Neuronal stem cell (in vitro differentiated cells): Measurements from ENCODE around the gene RTL1. TPM values are rescaled to one million over a fixed set of nuclear protein-coding genes. Genes with fewer than 3 reads are reported as not detected.

Source experiments
- DNase-seq: peaks from one replicate; pipeline ENCODE4 v3.0.0-alpha.2; 2013; ENCODE audit warnings: low spot score
- H2AFZ ChIP-seq: one replicate; pipeline ENCODE4 v1.6.1; 2013; ENCODE audit warnings: mild to moderate bottlenecking, low read length, inconsistent platforms
- H2AK5ac ChIP-seq: 2 replicates; pipeline ENCODE4 v1.6.1; 2013; ENCODE audit warnings: low read depth, mild to moderate bottlenecking, inconsistent platforms, low read length, moderate library complexity, mixed read lengths
- H2BK120ac ChIP-seq: 2 replicates; pipeline ENCODE4 v1.6.1; 2013; ENCODE audit warnings: low read depth, mild to moderate bottlenecking, inconsistent platforms, low read length, moderate library complexity, mixed read lengths
- H2BK12ac ChIP-seq: one replicate; pipeline ENCODE4 v1.6.1; 2013; ENCODE audit warnings: low read length, inconsistent platforms
- H2BK15ac ChIP-seq: 2 replicates; pipeline ENCODE4 v1.6.1; 2013; ENCODE audit warnings: mild to moderate bottlenecking, low read length, inconsistent platforms, mixed read lengths
- H2BK5ac ChIP-seq: one replicate; pipeline ENCODE4 v1.6.1; 2013; ENCODE audit warnings: inconsistent platforms, mild to moderate bottlenecking, low read length, moderate library complexity
- H3K14ac ChIP-seq: one replicate; pipeline ENCODE4 v1.6.1; 2013; ENCODE audit warnings: low read length, inconsistent platforms
- H3K18ac ChIP-seq: 2 replicates; pipeline ENCODE4 v1.6.1; 2013; ENCODE audit warnings: low read length, inconsistent platforms
- H3K23ac ChIP-seq: 2 replicates; pipeline ENCODE4 v1.6.1; 2013; ENCODE audit warnings: low read depth, mild to moderate bottlenecking, mixed read lengths, low read length, inconsistent platforms; ENCODE audit not compliant: poor library complexity
- H3K27ac ChIP-seq: replicated peaks from 3 replicates; pipeline ENCODE4 v1.5.1; 2013; ENCODE audit warnings: low read length, inconsistent platforms
- H3K27me3 ChIP-seq, 3 experiments: 2 replicates each; pipeline ENCODE4 v1.6.1; 2013; ENCODE audit warnings: low read length in 3 of 3, mild to moderate bottlenecking in 2 of 3, inconsistent platforms in 1 of 3, low read depth in 1 of 3, mixed read lengths in 1 of 3, moderate library complexity in 1 of 3; ENCODE audit not compliant: control insufficient read depth in 3 of 3, insufficient read depth in 3 of 3
- H3K36me3 ChIP-seq, 2 donors: replicated peaks in 1 of 2; 2 replicates each; pipeline ENCODE4 v1.6.1; 2013; ENCODE audit warnings: low read length in 2 of 2; ENCODE audit not compliant: control insufficient read depth in 2 of 2, insufficient read depth in 2 of 2
- H3K4ac ChIP-seq: 2 replicates; pipeline ENCODE4 v1.6.1; 2013; ENCODE audit warnings: inconsistent platforms, mild to moderate bottlenecking, low read length, moderate library complexity
- H3K4me1 ChIP-seq, 2 donors: 1 replicate in 1 of 2; 2 replicates in 1 of 2; pipeline ENCODE4 v1.6.1; 2013; ENCODE audit warnings: low read length in 2 of 2, low read depth in 1 of 2; ENCODE audit not compliant: control insufficient read depth in 2 of 2, insufficient read depth in 1 of 2
- H3K4me2 ChIP-seq: one replicate; pipeline ENCODE4 v1.6.1; 2013; ENCODE audit warnings: mild to moderate bottlenecking, low read length, inconsistent platforms; ENCODE audit not compliant: insufficient read depth, poor library complexity, severe bottlenecking
- H3K4me3 ChIP-seq, 2 donors: 2 replicates each; pipeline ENCODE4 v1.5.1; 2013; ENCODE audit warnings: low read length in 2 of 2, mild to moderate bottlenecking in 2 of 2, inconsistent platforms in 1 of 2, moderate library complexity in 1 of 2
- H3K79me1 ChIP-seq: one replicate; pipeline ENCODE4 v1.6.1; 2013; ENCODE audit warnings: low read depth, mild to moderate bottlenecking, inconsistent platforms, low read length, moderate library complexity
- H3K9ac ChIP-seq: one replicate; pipeline ENCODE4 v1.6.1; 2013; ENCODE audit warnings: mild to moderate bottlenecking, low read depth, low read length, inconsistent platforms; ENCODE audit not compliant: poor library complexity
- H3K9me3 ChIP-seq, 2 donors: replicated peaks in 1 of 2; 2 replicates each; pipeline versions ENCODE3 to v1.6.1; 2013; ENCODE audit warnings: low read length in 2 of 2, mild to moderate bottlenecking in 2 of 2, inconsistent platforms in 1 of 2, low read depth in 1 of 2, mixed read lengths in 1 of 2, moderate library complexity in 1 of 2; ENCODE audit not compliant: control insufficient read depth in 2 of 2, insufficient read depth in 1 of 2
- H4K8ac ChIP-seq: one replicate; pipeline ENCODE4 v1.6.1; 2013; ENCODE audit warnings: low read depth, mild to moderate bottlenecking, inconsistent platforms, low read length, moderate library complexity
- H4K91ac ChIP-seq: one replicate; pipeline ENCODE4 v1.6.1; 2013; ENCODE audit warnings: low read length, low read depth, mild to moderate bottlenecking, inconsistent platforms; ENCODE audit not compliant: poor library complexity
- WGBS, 2 donors: extraction: QIAGEN DNeasy Blood & Tissue Kit; methylation state at CpG; one replicate each; pipeline ENCODE4 v1.1.7; 2013; ENCODE audit warnings: missing lambda C conversion rate in 2 of 2, mixed read lengths in 1 of 2; ENCODE audit not compliant: insufficient read length in 2 of 2, insufficient replicate concordance in 1 of 2; ENCODE audit errors: extremely low coverage in 2 of 2; 5-methylcytosine and 5-hydroxymethylcytosine counted together
- small RNA-seq: library from polyadenylated mRNA; stranded (forward); fragments of <200 nt; extraction: miRNeasy Mini kit (QIAGEN cat#:217004); gene quantifications from one replicate; pipeline ENCODE3, GENCODE V24; 2013; ENCODE audit not compliant: insufficient read depth

RTL1 gene

DNA sequence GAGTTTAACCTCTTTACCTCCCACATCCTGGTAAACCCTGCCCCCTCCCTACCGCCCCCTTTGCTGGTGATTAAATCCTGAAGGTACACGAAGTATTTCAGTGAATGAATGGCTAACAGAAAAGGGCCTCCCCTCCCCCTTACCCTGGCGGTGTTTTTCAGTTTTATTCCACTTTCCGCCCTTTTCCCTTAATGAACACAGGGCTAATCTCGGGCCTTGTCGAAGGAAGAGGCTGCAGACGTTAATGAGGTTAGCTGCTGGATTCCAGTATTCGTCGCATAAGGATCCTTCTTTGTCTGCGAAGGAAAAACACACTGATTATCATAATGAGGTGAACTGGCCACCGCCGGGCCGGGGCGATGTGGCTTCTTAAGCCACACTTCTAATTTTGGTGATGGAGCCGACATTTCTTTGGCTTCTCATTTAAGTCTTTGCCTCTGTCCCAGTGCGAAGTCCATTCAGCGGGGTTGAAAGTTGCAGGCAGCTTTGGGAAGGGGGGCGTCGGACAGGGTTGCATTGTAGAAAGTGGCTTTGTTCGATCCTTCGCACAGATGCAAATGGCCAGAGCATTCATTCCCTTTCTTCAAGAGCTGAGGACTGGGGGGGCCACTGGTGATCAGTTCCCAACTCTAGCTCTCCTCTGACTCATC lies 71.1 kb downstream of the RTL1 start:
- Histone ChIP-seq H3K27me3 (no peaks in the 10 kb centered on the region), H3K4ac (no peak overlapping the region), H2AK5ac (peak overlapping the region; percentile 40), H3K9ac (peak overlapping the region; percentile 38), H4K91ac (no peak overlapping the region), H3K79me1 (peaks cover 3% of the 10 kb centered on the region), H3K9me3 (peaks cover 7% of the 10 kb centered on the region in 2 donors), H3K18ac (peak overlapping the region; percentile 90), H3K4me3 (no peak overlapping the region), H3K4me1 (peaks cover 33 to 48% of the 10 kb centered on the region in 2 donors), H3K27ac (peak overlapping the region; percentile 100), H2BK120ac (peak overlapping the region; percentile 96), H2AFZ (peak overlapping the region; percentile 12), H3K14ac (no peak overlapping the region), H2BK5ac (no peak overlapping the region), H3K23ac (no peak overlapping the region), H2BK12ac (no peak overlapping the region), H3K36me3 (no peaks in the 10 kb centered on the region), H3K4me2 (no peak overlapping the region), H4K8ac (no peak overlapping the region), H2BK15ac (no peak overlapping the region)
- peak; percentile 94 for DNase-seq
- WGBS, 2 donors: no CpG with 5 or more reads among the region's 21 CpGs

DNA sequence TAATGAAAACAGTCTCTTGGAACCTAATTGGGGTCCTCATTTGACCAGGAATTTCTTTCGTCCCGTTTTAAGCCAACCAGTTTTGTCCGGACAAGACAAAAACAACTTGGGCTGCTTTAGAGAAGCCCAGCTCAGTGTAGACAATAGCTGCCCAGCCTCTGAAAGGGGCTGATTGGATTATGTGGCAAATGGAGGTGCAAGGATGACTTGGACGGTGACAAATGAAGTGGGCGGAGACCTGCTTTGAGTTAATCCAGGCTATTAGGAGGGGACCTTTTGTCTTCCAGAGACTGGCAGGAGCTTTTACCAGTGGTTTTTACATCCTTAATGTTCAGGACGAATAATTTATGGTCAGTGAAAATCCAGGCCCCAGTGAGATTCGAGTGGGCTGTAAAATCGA lies 72.8 kb downstream of the RTL1 start:
- H2BK5ac ChIP-seq: peak overlapping the region; percentile 85
- peak overlapping the region; percentile 16 for H4K91ac ChIP-seq
- H2BK12ac ChIP-seq: no peak overlapping the region
- H2BK120ac ChIP-seq: no peak overlapping the region
- no peaks in the 10 kb centered on the region for H3K79me1 ChIP-seq
- H3K4ac ChIP-seq: no peak overlapping the region
- H3K4me1 ChIP-seq: peaks cover 30 to 41% of the 10 kb centered on the region in 2 donors
- H4K8ac ChIP-seq: no peak overlapping the region
- H2BK15ac ChIP-seq: no peak overlapping the region
- H3K9ac ChIP-seq: no peak overlapping the region
- peak overlapping the region; percentile 26 for H2AFZ ChIP-seq
- peaks cover 19 to 20% of the 10 kb centered on the region in 2 donors for H3K9me3 ChIP-seq
- H3K27ac ChIP-seq: peak overlapping the region; percentile 100
- H3K27me3 ChIP-seq: no peaks in the 10 kb centered on the region
- H3K14ac ChIP-seq: no peak overlapping the region
- no peak overlapping the region for H3K23ac ChIP-seq
- H3K36me3 ChIP-seq: no peaks in the 10 kb centered on the region
- no peak overlapping the region for H3K4me3 ChIP-seq
- no peak overlapping the region for H3K18ac ChIP-seq
- peak; percentile 98 for DNase-seq
- H3K4me2 ChIP-seq: peak overlapping the region; percentile 47
- no CpG with 5 or more reads among the region's 8 CpGs for WGBS, 2 donors
- H2AK5ac ChIP-seq: peak overlapping the region; percentile 21

Small RNA genes within 50 kb of the gene (small RNA-seq; reads per million reads assigned to genes)
- gene MIR127 (not detected), gene MIR136 (not detected), gene MIR337 (46.9 reads per million, percentile 92 among the genes with 10 or more reads in this experiment), gene MIR370 (415 reads per million, percentile 98 among the genes with 10 or more reads in this experiment), gene MIR431 (not detected), gene MIR432 (not detected), gene MIR433 (not detected), gene MIR493 (347 reads per million, percentile 98 among the genes with 10 or more reads in this experiment), gene RF02145 (not detected), gene SNORD112 (7.9 reads per million, percentile 45 among the genes with 10 or more reads in this experiment), gene SNORD113-1 (not detected), gene SNORD113-2 (not detected), gene SNORD113-3 (32.3 reads per million, percentile 88 among the genes with 10 or more reads in this experiment), gene SNORD113-4 (28.4 reads per million, percentile 87 among the genes with 10 or more reads in this experiment), gene SNORD113-5 (30.8 reads per million, percentile 88 among the genes with 10 or more reads in this experiment), gene SNORD113-6 (42.6 reads per million, percentile 91 among the genes with 10 or more reads in this experiment), gene SNORD113-7 (205 reads per million, percentile 97 among the genes with 10 or more reads in this experiment), gene SNORD113-8 (173 reads per million, percentile 97 among the genes with 10 or more reads in this experiment), gene SNORD113-9 (116 reads per million, percentile 96 among the genes with 10 or more reads in this experiment), gene SNORD114-1 (72.1 reads per million, percentile 95 among the genes with 10 or more reads in this experiment), gene SNORD114-2 (not detected), gene SNORD114-3 (98.6 reads per million, percentile 96 among the genes with 10 or more reads in this experiment)
